GM23338 (cell line): ENCODE measurements around the gene NAA20.

Experiments
- CREB1 ChIP-seq: fragments of 250-450 bp; sonication (Bioruptor Pico); IDR thresholded peaks from 2 replicates; pipeline ENCODE4 v1.5.0; 2020; ENCODE audit warnings: low read depth, mild to moderate bottlenecking, moderate library complexity
- CTCF ChIP-seq, 2 experiments: fragments of 200-600 bp in 1 of 2; sonication (generic) in 1 of 2; conservative IDR thresholded peaks; 2 replicates each; pipeline versions ENCODE4 v1.5.1 to v1.6.1; 2016 to 2017; ENCODE audit warnings: antibody characterized with exemption in 2 of 2, low read depth in 2 of 2, mild to moderate bottlenecking in 2 of 2, moderate library complexity in 1 of 2
- ETS1 ChIP-seq: IDR thresholded peaks from 2 replicates; pipeline ENCODE4 v1.6.1; 2016; ENCODE audit warnings: antibody characterized with exemption
- EZH2 ChIP-seq: fragments of 200-600 bp; sonication (generic); IDR thresholded peaks from one replicate; pipeline ENCODE4 v1.8.0; 2017; ENCODE audit warnings: antibody characterized with exemption, mild to moderate bottlenecking, low read depth; ENCODE audit not compliant: unreplicated experiment
- EZH2phosphoT487 ChIP-seq: fragments of 200-600 bp; sonication (generic); IDR thresholded peaks from one replicate; pipeline ENCODE4 v1.8.1; 2018; ENCODE audit warnings: antibody characterized with exemption; ENCODE audit not compliant: unreplicated experiment
- JUNB ChIP-seq: IDR thresholded peaks from one replicate; pipeline ENCODE4 v1.6.1; 2016; ENCODE audit warnings: antibody characterized with exemption; ENCODE audit not compliant: unreplicated experiment
- NANOG ChIP-seq: IDR thresholded peaks from 2 replicates; pipeline ENCODE4 v1.6.1; 2016; ENCODE audit warnings: antibody characterized with exemption, borderline replicate concordance
- POLR2AphosphoS5 ChIP-seq: IDR thresholded peaks from 2 replicates; pipeline ENCODE4 v1.6.1; 2016; ENCODE audit warnings: antibody characterized with exemption, low read depth
- REST ChIP-seq: IDR thresholded peaks from one replicate; pipeline ENCODE4 v1.6.1; 2018; ENCODE audit warnings: antibody characterized with exemption; ENCODE audit not compliant: unreplicated experiment
- STAT1 ChIP-seq: IDR thresholded peaks from one replicate; pipeline ENCODE4 v1.6.1; 2016; ENCODE audit warnings: antibody characterized with exemption; ENCODE audit not compliant: unreplicated experiment
- ZNF331 ChIP-seq: fragments of 250-450 bp; sonication (Bioruptor Pico); IDR thresholded peaks from 2 replicates; pipeline ENCODE4 v1.5.0; 2020; ENCODE audit warnings: low read depth, mild to moderate bottlenecking, moderate library complexity

GRCh38 chr20:19976595-19977372 is 40.4 kb upstream of the NAA20 start:
- TF ChIP-seq CTCF (conservative IDR thresholded peaks at IDR 0.05; ENCODE audit: low read depth in 2 of 2) (no peak), REST (no peak), EZH2 (no peak), EZH2phosphoT487 (no peak), POLR2AphosphoS5 (no peak), JUNB (no peak), ZNF331 (no peak), STAT1 (no peak), CREB1 (CRISPR knock-in tag) (no peak), NANOG (no peak), ETS1 (no peak)
